HG03439 (cell line): Measurements from ENCODE around the gene STK39.

Experiments used
- ATAC-seq: cut with Tn5 transposase; IDR thresholded peaks from one replicate; pipeline ENCODE4 v1.9.1; 2021; ENCODE audit warnings: mild to moderate bottlenecking, moderate library complexity; ENCODE audit not compliant: unreplicated experiment

Gene STK39

GRCh38 chr2:168056242-168056787 lies 191.1 kb downstream of the STK39 start:
- ATAC-seq = no peak

- no peak for ATAC-seq
Measured at GRCh38 chr2:168054657-168055056, 192.7 kb downstream of the STK39 start.

- no peak for ATAC-seq
Measured at GRCh38 chr2:168053676-168054075, 193.7 kb downstream of the STK39 start.

- ATAC-seq = no peak
Measured at GRCh38 chr2:168052773-168053172, 194.6 kb downstream of the STK39 start.

- ATAC-seq = no peak
Measured at GRCh38 chr2:168050377-168050776, 197.0 kb downstream of the STK39 start.

GRCh38 chr2:168049609-168050008 lies 197.8 kb downstream of the STK39 start:
- ATAC-seq = no peak

GRCh38 chr2:168047091-168047690 lies 200.2 kb downstream of the STK39 start:
- no peak for ATAC-seq

- ATAC-seq = no peak
Measured at GRCh38 chr2:168044579-168044978, 202.8 kb downstream of the STK39 start.

GRCh38 chr2:168044176-168044575 lies 203.2 kb downstream of the STK39 start:
- ATAC-seq = no peak

- ATAC-seq = peak; percentile 85
Measured at GRCh38 chr2:168042127-168042824, 205.1 kb downstream of the STK39 start.

GRCh38 chr2:168039881-168040280 lies 207.5 kb downstream of the STK39 start:
- ATAC-seq = no peak

- ATAC-seq = no peak
Measured at GRCh38 chr2:168037778-168038177, 209.6 kb downstream of the STK39 start.

- peak; percentile 80 for ATAC-seq
Measured at GRCh38 chr2:168035458-168035857, 211.9 kb downstream of the STK39 start.

GRCh38 chr2:168034616-168035015 lies 212.8 kb downstream of the STK39 start:
- no peak for ATAC-seq

GRCh38 chr2:168033966-168034365 lies 213.4 kb downstream of the STK39 start:
- ATAC-seq = no peak

GRCh38 chr2:168032091-168032490 lies 215.3 kb downstream of the STK39 start:
- ATAC-seq = no peak

GRCh38 chr2:168030862-168031624 lies 216.4 kb downstream of the STK39 start:
- peak; percentile 83 for ATAC-seq

GRCh38 chr2:168029071-168029470 lies 218.3 kb downstream of the STK39 start:
- no peak for ATAC-seq

- no peak for ATAC-seq
Measured at GRCh38 chr2:168028362-168028761, 219.0 kb downstream of the STK39 start.

- no peak for ATAC-seq
Measured at GRCh38 chr2:168025487-168026202, 221.8 kb downstream of the STK39 start.

GRCh38 chr2:168024459-168024858 lies 222.9 kb downstream of the STK39 start:
- ATAC-seq = no peak
